Gastroesophageal sphincter (tissue), 3 donors: ENCODE results near the gene AGBL4.

Experiments
- EP300 ChIP-seq: sonication (generic); formaldehyde crosslinking; IDR thresholded peaks from one replicate; pipeline ENCODE4 v1.6.1; 2017; ENCODE audit warnings: antibody characterized with exemption, mild to moderate bottlenecking
- POLR2A ChIP-seq, 2 donors: fragments of 450-650 bp; IDR thresholded peaks; one replicate each; pipeline ENCODE4 v1.6.1; 2017; ENCODE audit warnings: antibody characterized with exemption in 2 of 2, mild to moderate bottlenecking in 2 of 2, moderate library complexity in 1 of 2
- POLR2AphosphoS5 ChIP-seq: sonication (generic); formaldehyde crosslinking; IDR thresholded peaks from one replicate; pipeline ENCODE4 v1.6.1; 2017; ENCODE audit warnings: antibody characterized with exemption
- TF ChIP-seq, protein P1 (sequence below), 4 experiments: fragments of 200-600 bp in 2 of 4; fragments of 450-650 bp in 2 of 4; sonication (generic) in 1 of 4; IDR thresholded peaks; one replicate each; pipeline ENCODE4 v1.5.1; 2017 to 2019; ENCODE audit warnings: antibody characterized with exemption in 4 of 4, mild to moderate bottlenecking in 2 of 4, moderate library complexity in 2 of 4

DNA sequence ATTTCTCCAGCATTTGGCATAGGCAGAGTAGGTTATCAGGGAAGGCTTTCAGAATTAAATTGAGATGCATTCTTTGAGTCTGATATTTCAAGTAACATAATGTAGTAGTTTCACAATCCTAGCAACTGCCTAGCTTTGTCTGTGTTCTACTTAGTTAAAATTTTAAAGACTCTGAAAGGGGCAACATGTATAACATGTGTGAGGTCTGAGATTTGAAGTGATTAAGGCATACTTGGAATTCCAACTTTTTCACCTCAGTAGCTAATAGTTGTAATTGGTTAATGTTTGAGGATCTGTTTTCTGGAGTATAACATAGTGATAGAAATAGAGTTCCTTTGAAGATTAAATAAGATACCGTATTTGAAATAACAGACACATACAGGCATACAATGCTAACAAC, 911.8 kb downstream of the AGBL4 start:
- TF ChIP-seq, protein P1, sequence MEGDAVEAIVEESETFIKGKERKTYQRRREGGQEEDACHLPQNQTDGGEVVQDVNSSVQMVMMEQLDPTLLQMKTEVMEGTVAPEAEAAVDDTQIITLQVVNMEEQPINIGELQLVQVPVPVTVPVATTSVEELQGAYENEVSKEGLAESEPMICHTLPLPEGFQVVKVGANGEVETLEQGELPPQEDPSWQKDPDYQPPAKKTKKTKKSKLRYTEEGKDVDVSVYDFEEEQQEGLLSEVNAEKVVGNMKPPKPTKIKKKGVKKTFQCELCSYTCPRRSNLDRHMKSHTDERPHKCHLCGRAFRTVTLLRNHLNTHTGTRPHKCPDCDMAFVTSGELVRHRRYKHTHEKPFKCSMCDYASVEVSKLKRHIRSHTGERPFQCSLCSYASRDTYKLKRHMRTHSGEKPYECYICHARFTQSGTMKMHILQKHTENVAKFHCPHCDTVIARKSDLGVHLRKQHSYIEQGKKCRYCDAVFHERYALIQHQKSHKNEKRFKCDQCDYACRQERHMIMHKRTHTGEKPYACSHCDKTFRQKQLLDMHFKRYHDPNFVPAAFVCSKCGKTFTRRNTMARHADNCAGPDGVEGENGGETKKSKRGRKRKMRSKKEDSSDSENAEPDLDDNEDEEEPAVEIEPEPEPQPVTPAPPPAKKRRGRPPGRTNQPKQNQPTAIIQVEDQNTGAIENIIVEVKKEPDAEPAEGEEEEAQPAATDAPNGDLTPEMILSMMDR (IDR thresholded peaks at IDR 0.05) = no peak
- TF ChIP-seq POLR2A (IDR thresholded peaks at IDR 0.05) (no peak), POLR2AphosphoS5 (no peak), EP300 (no peak)
